Measurements from ENCODE around the gene FUT7. TPM values are rescaled to one million over a fixed set of nuclear protein-coding genes. Genes with fewer than 3 reads are reported as not detected.

Gene FUT7
- total and polyA plus RNA-seq, 3 donors from 2014 or later = 0.06 to 0.24 (median 0.24) TPM

GRCh38 chr9:137037035-137037434 lies 5.1 kb upstream of the FUT7 start:
- H3K4me1 ChIP-seq = peaks cover 11% of the 10 kb centered on the region
- no peak overlapping the region for H3K27ac ChIP-seq
- H3K9me3 ChIP-seq = no peaks in the 10 kb centered on the region
- intact Hi-C loops (cut with DNase I; ENCODE audit: low total_unique reads) = loop anchor here (10.0 kb wide), 1 partner anchor 202 kb away; no protein-coding TSS in a partner anchor
- no peaks in the 10 kb centered on the region for H3K27me3 ChIP-seq
- TF ChIP-seq POLR2A (IDR thresholded peaks at IDR 0.05) (no peak), CTCF (IDR thresholded peaks at IDR 0.05) (no peak)
- WGBS, 2 donors = 65 to 80% methylated on average over 4 to 11 of the region's 13 CpGs
- DNase-seq = no peak
- H3K4me3 ChIP-seq = no peak overlapping the region
- no peaks in the 10 kb centered on the region for H3K36me3 ChIP-seq (ENCODE audit: low read depth, missing control alignments)

GRCh38 chr9:137035937-137036336 lies 4.0 kb upstream of the FUT7 start:
- Histone ChIP-seq H3K27me3 (no peaks in the 10 kb centered on the region), H3K36me3 (ENCODE audit: low read depth, missing control alignments) (no peaks in the 10 kb centered on the region), H3K9me3 (no peaks in the 10 kb centered on the region), H3K27ac (no peak overlapping the region), H3K4me1 (peaks cover 14% of the 10 kb centered on the region), H3K4me3 (no peak overlapping the region)
- WGBS, 2 donors = 77% methylated on average over 8 of the region's 8 CpGs; no CpG with 5 or more reads in 1 of the 2 donors
- DNase-seq = no peak
- TF ChIP-seq CTCF (IDR thresholded peaks at IDR 0.05) = no peak
- TF ChIP-seq POLR2A (IDR thresholded peaks at IDR 0.05) = no peak
- intact Hi-C loops (cut with DNase I; ENCODE audit: low total_unique reads) = loop anchor here (10.0 kb wide), 1 partner anchor 201 kb away; no protein-coding TSS in a partner anchor

GRCh38 chr9:137035507-137035834 lies 3.6 kb upstream of the FUT7 start:
- 33 to 47% methylated on average over 1 to 9 of the region's 9 CpGs for WGBS, 2 donors
- no peak overlapping the region for H3K27ac ChIP-seq

GRCh38 chr9:137034709-137035506 lies 3.0 kb upstream of the FUT7 start:
- Histone ChIP-seq H3K9me3 (no peaks in the 10 kb centered on the region), H3K27me3 (no peaks in the 10 kb centered on the region), H3K4me3 (no peak overlapping the region), H3K4me1 (peaks cover 14% of the 10 kb centered on the region), H3K36me3 (ENCODE audit: low read depth, missing control alignments) (no peaks in the 10 kb centered on the region), H3K27ac (no peak overlapping the region)
- 39 to 40% methylated on average over 19 to 24 of the region's 24 CpGs for WGBS, 2 donors
- DNase-seq = peak; percentile 83
- intact Hi-C loops (cut with DNase I; ENCODE audit: low total_unique reads) = loop anchor here (10.0 kb wide), 1 partner anchor 200 kb away; no protein-coding TSS in a partner anchor
- TF ChIP-seq CTCF (IDR thresholded peaks at IDR 0.05) = peak; percentile 66 to 89 (median 88)
- TF ChIP-seq POLR2A (IDR thresholded peaks at IDR 0.05) = no peak

More at GRCh38 chr9:137035507-137035834, 3.6 kb upstream of the FUT7 start:
- DNase-seq = no peak
- intact Hi-C loops (cut with DNase I; ENCODE audit: low total_unique reads) = loop anchor here (10.0 kb wide), 1 partner anchor 201 kb away; no protein-coding TSS in a partner anchor
- no peaks in the 10 kb centered on the region for H3K9me3 ChIP-seq
- no peaks in the 10 kb centered on the region for H3K36me3 ChIP-seq (ENCODE audit: low read depth, missing control alignments)
- no peaks in the 10 kb centered on the region for H3K27me3 ChIP-seq
- TF ChIP-seq POLR2A (IDR thresholded peaks at IDR 0.05) (no peak), CTCF (IDR thresholded peaks at IDR 0.05) (no peak)
- no peak overlapping the region for H3K4me3 ChIP-seq
- H3K4me1 ChIP-seq = peaks cover 14% of the 10 kb centered on the region
